IPS-18c (cell line): ENCODE data around the gene TMEM52.
A peak's percentile ranks its signal among the peaks of the same experiment; 100 is the strongest.

Experiments
- H3K4me3 ChIP-seq: 2 replicates; pipeline ENCODE4 v1.7.0; 2013; ENCODE audit warnings: low read depth, mild to moderate bottlenecking, low read length, moderate library complexity; ENCODE audit not compliant: insufficient read depth
- H3K9me3 ChIP-seq: one replicate; pipeline ENCODE4 v1.6.1; 2013; ENCODE audit warnings: mild to moderate bottlenecking, low read length, moderate library complexity; ENCODE audit not compliant: control insufficient read depth, insufficient read depth

Gene TMEM52

GRCh38 chr1:1954831-1955441 is 35.9 kb upstream of the TMEM52 start:
- Histone ChIP-seq H3K9me3 (peaks cover 4% of the 10 kb centered on the region), H3K4me3 (no peak overlapping the region)

DNA sequence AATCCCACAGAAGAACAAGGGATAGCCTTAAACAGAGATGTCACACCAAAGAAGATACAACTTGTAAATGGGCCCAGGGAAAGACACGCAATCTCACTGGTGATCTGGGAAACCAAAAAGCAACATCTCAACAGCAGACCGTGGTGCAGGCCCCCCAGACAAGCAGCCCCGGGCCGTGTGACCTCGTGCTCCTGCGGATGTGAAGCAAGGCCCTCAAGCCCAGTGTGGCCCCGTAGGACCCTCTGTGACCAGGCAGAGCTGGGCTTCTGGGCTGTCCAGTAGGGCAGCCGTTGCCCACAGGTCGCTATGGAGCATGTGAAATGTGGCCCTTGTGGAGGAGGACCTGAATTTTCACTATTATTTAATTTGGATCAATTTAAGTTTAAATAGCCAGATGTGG is 34.9 kb upstream of the TMEM52 start:
- Histone ChIP-seq H3K9me3 (peaks cover 4% of the 10 kb centered on the region), H3K4me3 (no peak overlapping the region)

DNA sequence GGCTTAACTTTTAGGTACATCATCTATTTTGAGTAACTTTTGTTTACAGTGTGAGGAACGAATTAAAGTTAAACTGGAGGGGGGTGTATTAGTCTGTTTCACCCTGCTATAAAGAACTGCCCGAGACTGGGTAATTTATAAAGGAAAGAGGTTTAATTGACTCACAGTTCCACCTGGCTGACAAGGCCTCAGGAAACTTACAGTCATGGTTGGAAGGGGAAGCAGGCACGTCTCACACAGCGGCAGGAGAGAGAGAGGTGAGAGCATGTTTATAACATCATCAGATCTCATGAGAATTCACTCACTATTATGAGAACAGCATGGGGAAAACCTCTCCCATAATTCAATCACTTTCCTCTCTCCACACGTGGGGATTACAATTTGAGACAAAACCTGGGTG is 31.9 kb upstream of the TMEM52 start:
- peaks cover 4% of the 10 kb centered on the region for H3K9me3 ChIP-seq
- no peak overlapping the region for H3K4me3 ChIP-seq

DNA sequence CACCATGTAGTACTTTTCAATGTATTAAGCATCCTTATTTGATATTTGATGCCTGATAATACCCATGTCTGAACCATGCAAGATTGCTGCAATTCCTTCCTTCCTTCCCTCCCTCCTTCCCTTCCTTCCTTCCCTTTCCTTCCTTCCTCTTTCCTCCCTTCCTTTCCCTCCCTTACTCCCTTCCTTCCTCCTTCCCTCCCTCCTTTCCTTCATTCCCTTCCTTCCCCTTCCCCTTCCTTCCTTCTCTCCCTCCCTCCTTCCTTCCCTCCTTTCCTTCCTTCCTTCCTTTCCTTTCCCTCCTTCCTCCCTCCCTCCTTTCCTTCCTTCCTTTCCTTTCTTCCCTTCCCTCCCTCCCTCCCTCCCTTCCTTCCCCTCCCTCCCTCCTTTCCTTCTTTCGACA is 29.7 kb upstream of the TMEM52 start:
- Histone ChIP-seq H3K9me3 (peaks cover 4% of the 10 kb centered on the region), H3K4me3 (no peak overlapping the region)

- H3K4me3 ChIP-seq = no peak overlapping the region
- H3K9me3 ChIP-seq = peaks cover 4% of the 10 kb centered on the region
Measured at GRCh38 chr1:1947493-1947892, 28.4 kb upstream of the TMEM52 start.

GRCh38 chr1:1946540-1946939 is 27.5 kb upstream of the TMEM52 start:
- Histone ChIP-seq H3K4me3 (no peak overlapping the region), H3K9me3 (no peaks in the 10 kb centered on the region)

GRCh38 chr1:1945782-1946393 is 26.8 kb upstream of the TMEM52 start:
- no peak overlapping the region for H3K4me3 ChIP-seq
- H3K9me3 ChIP-seq = no peaks in the 10 kb centered on the region

GRCh38 chr1:1943834-1944570 is 24.9 kb upstream of the TMEM52 start:
- Histone ChIP-seq H3K4me3 (peak overlapping the region; percentile 28; the same call in 1 of the 2 replicates), H3K9me3 (no peaks in the 10 kb centered on the region)

GRCh38 chr1:1942753-1943656 is 23.9 kb upstream of the TMEM52 start:
- Histone ChIP-seq H3K4me3 (no peak overlapping the region), H3K9me3 (no peaks in the 10 kb centered on the region)

- Histone ChIP-seq H3K4me3 (no peak overlapping the region), H3K9me3 (no peaks in the 10 kb centered on the region)
Measured at GRCh38 chr1:1941868-1942752, 23.0 kb upstream of the TMEM52 start.

GRCh38 chr1:1941211-1941841 is 22.2 kb upstream of the TMEM52 start:
- H3K9me3 ChIP-seq = no peaks in the 10 kb centered on the region
- no peak overlapping the region for H3K4me3 ChIP-seq

GRCh38 chr1:1940123-1940425 is 21.0 kb upstream of the TMEM52 start:
- no peak overlapping the region for H3K4me3 ChIP-seq
- H3K9me3 ChIP-seq = no peaks in the 10 kb centered on the region

DNA sequence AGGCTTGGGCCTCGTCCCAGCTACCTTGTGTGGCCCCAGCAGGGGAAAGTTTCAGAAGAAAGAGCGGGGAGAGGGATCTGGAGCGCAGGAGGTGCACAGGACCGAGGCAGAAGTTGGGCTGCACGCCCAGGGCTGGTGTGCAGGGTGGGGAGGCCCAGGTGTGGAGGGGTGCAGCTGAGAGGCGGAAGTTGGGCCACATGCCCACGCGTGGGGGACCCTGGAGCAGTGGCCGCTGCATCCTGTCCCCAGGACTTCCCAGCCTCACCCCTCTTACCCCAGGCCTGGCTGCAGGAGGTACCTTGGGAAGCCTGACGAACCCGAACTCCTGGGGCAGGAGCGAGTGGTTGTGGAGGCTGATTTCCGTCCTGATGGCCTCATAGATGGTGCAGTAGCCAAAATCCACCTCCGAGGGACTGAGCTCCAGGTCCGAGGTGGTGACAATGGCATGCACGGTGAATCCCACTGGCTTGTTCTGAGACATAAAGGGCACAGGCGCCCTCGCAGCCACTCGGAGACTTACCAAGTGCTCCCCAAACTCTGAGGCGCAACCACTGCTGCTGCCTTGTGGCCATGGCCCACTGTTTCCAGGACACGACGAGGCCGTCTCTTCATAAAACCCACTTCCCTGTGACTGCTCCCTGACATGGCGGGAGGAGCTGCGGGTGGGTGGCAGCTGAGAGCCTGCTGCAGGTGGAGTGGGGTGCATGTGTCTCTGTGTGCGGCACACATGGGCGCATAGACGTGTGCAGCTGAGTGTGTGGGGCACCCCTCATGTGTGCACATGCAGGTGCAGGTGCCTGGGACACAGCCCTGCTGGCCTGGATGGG is 20.4 kb upstream of the TMEM52 start:
- Histone ChIP-seq H3K9me3 (no peaks in the 10 kb centered on the region), H3K4me3 (no peak overlapping the region)

- no peaks in the 10 kb centered on the region for H3K9me3 ChIP-seq
Measured at GRCh38 chr1:1938613-1939295, 19.7 kb upstream of the TMEM52 start.

DNA sequence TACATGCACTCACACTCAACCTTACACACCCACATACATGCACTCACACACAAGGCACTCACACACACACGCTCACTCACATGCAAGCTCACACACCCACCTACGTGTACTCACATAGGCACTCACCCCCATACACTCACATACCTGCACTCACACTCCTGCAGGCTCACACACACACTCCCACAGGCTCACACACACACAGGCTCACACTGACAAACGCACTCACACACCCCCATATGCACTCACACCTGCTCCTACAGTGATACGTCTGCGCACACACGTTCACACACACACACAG is 19.1 kb upstream of the TMEM52 start:
- Histone ChIP-seq H3K9me3 (no peaks in the 10 kb centered on the region), H3K4me3 (no peak overlapping the region)

More at GRCh38 chr1:1938613-1939295, 19.7 kb upstream of the TMEM52 start:
- no peak overlapping the region for H3K4me3 ChIP-seq
